H9 (cell line): ENCODE data around the gene SLC24A3. TPM values are rescaled to one million over a fixed set of nuclear protein-coding genes. Genes with fewer than 3 reads are reported as not detected.
A peak's percentile ranks its signal among the peaks of the same experiment; 100 is the strongest.

ENCODE experiments used
- DNase-seq: peaks from one replicate; pipeline ENCODE4 v3.0.0-alpha.2; 2017
- H2AFZ ChIP-seq: one replicate; pipeline ENCODE4 v1.6.1; 2013; ENCODE audit warnings: mild to moderate bottlenecking, low read length, control low read depth, moderate library complexity
- H2AK5ac ChIP-seq: 2 replicates; pipeline ENCODE4 v1.6.1; 2013; ENCODE audit warnings: low read length, control low read depth, mixed read lengths; ENCODE audit not compliant: insufficient read length
- H2BK120ac ChIP-seq: one replicate; pipeline ENCODE4 v1.6.1; 2013; ENCODE audit warnings: low read depth, mild to moderate bottlenecking, low read length, control low read depth, inconsistent platforms; ENCODE audit not compliant: poor library complexity, severe bottlenecking
- H2BK12ac ChIP-seq: 2 replicates; pipeline ENCODE4 v1.6.1; 2013; ENCODE audit warnings: low read length, control low read depth, mixed read lengths, low read depth; ENCODE audit not compliant: insufficient read length
- H2BK15ac ChIP-seq: 2 replicates; pipeline ENCODE4 v1.6.1; 2013; ENCODE audit warnings: low read depth, low read length, control low read depth
- H2BK20ac ChIP-seq: one replicate; pipeline ENCODE4 v1.6.1; 2013; ENCODE audit warnings: low read depth, mild to moderate bottlenecking, low read length, control low read depth, inconsistent platforms; ENCODE audit not compliant: poor library complexity, severe bottlenecking
- H2BK5ac ChIP-seq: 2 replicates; pipeline ENCODE4 v1.6.1; 2013; ENCODE audit warnings: low read length, control low read depth, mixed read lengths; ENCODE audit not compliant: insufficient read length
- H3K14ac ChIP-seq: 2 replicates; pipeline ENCODE4 v1.6.1; 2013; ENCODE audit warnings: low read length, control low read depth; ENCODE audit not compliant: insufficient read depth
- H3K18ac ChIP-seq: 2 replicates; pipeline ENCODE4 v1.6.1; 2013; ENCODE audit warnings: low read depth, mild to moderate bottlenecking, mixed read lengths, low read length, control low read depth; ENCODE audit not compliant: insufficient read length
- H3K23ac ChIP-seq: 2 replicates; pipeline ENCODE4 v1.6.1; 2013; ENCODE audit warnings: low read length, control low read depth, mixed read lengths, low read depth; ENCODE audit not compliant: insufficient read length
- H3K23me2 ChIP-seq: 2 replicates; pipeline ENCODE4 v1.6.1; 2013; ENCODE audit warnings: low read depth, mild to moderate bottlenecking, mixed read lengths, low read length, control low read depth; ENCODE audit not compliant: insufficient read length, poor library complexity, severe bottlenecking
- H3K27ac ChIP-seq: 2 replicates; pipeline ENCODE4 v1.5.1; 2013; ENCODE audit warnings: low read length, control low read depth, mixed read lengths, low read depth; ENCODE audit not compliant: insufficient read length
- H3K27me3 ChIP-seq: 2 replicates; pipeline ENCODE4 v1.6.1; 2013; ENCODE audit warnings: low read length, control low read depth, inconsistent platforms; ENCODE audit not compliant: insufficient read depth
- H3K4ac ChIP-seq: 2 replicates; pipeline ENCODE4 v1.6.1; 2013; ENCODE audit warnings: low read depth, mild to moderate bottlenecking, control low read depth, inconsistent platforms, low read length, moderate library complexity
- H3K4me1 ChIP-seq: 2 replicates; pipeline ENCODE4 v1.6.1; 2013; ENCODE audit warnings: low read length, control low read depth, inconsistent platforms; ENCODE audit not compliant: insufficient read depth
- H3K4me2 ChIP-seq: 2 replicates; pipeline ENCODE4 v1.6.1; 2013; ENCODE audit warnings: low read length, control low read depth, mixed read lengths; ENCODE audit not compliant: insufficient read length, insufficient read depth
- H3K56ac ChIP-seq: 2 replicates; pipeline ENCODE4 v1.6.1; 2013; ENCODE audit warnings: low read depth, mild to moderate bottlenecking, mixed read lengths, low read length, control low read depth; ENCODE audit not compliant: insufficient read length
- H3K79me1 ChIP-seq: 2 replicates; pipeline ENCODE4 v1.6.1; 2013; ENCODE audit warnings: low read depth, mild to moderate bottlenecking, moderate library complexity, low read length, control low read depth, inconsistent platforms; ENCODE audit not compliant: insufficient read depth, poor library complexity, severe bottlenecking
- H3K79me2 ChIP-seq: 2 replicates; pipeline ENCODE4 v1.6.1; 2013; ENCODE audit warnings: low read length, control low read depth, inconsistent platforms; ENCODE audit not compliant: insufficient read depth
- H3K9ac ChIP-seq: 2 replicates; pipeline ENCODE4 v1.6.1; 2013; ENCODE audit warnings: low read length, control low read depth, mixed read lengths; ENCODE audit not compliant: insufficient read length; ENCODE audit errors: extremely low read depth
- H3K9me3 ChIP-seq: one replicate; pipeline ENCODE4 v1.6.1; 2013; ENCODE audit warnings: low read depth, low read length, inconsistent platforms; ENCODE audit not compliant: control insufficient read depth
- H3T11ph ChIP-seq: one replicate; pipeline ENCODE4 v1.6.1; 2013; ENCODE audit warnings: mild to moderate bottlenecking, low read length, control low read depth, inconsistent platforms
- H4K20me1 ChIP-seq: one replicate; pipeline ENCODE4 v1.6.1; 2013; ENCODE audit not compliant: control insufficient read depth, insufficient read length, insufficient read depth
- H4K5ac ChIP-seq: 2 replicates; pipeline ENCODE4 v1.6.1; 2013; ENCODE audit warnings: low read depth, mild to moderate bottlenecking, mixed read lengths, low read length, control low read depth; ENCODE audit not compliant: insufficient read length
- H4K8ac ChIP-seq: replicated peaks from 2 replicates; pipeline ENCODE4 v1.6.1; 2013; ENCODE audit warnings: low read length, control low read depth, mixed read lengths, low read depth; ENCODE audit not compliant: insufficient read length
- H4K91ac ChIP-seq: 2 replicates; pipeline ENCODE4 v1.6.1; 2013; ENCODE audit warnings: low read depth, mild to moderate bottlenecking, moderate library complexity, mixed read lengths, low read length, control low read depth; ENCODE audit not compliant: insufficient read length
- H3K27ac Mint-ChIP-seq, 3 experiments: 2 replicates in 2 of 3; 3 replicates in 1 of 3; pipeline ENCODE4 v1.8.0; 2020 to 2021; ENCODE audit warnings: mixed read lengths in 3 of 3, mild to moderate bottlenecking in 1 of 3, moderate library complexity in 1 of 3
- H3K27me3 Mint-ChIP-seq: 2 replicates; pipeline ENCODE4 v1.8.0; 2021; ENCODE audit warnings: low read depth, mild to moderate bottlenecking, moderate library complexity, mixed read lengths
- H3K36me3 Mint-ChIP-seq, 3 experiments: 2 replicates in 2 of 3; 3 replicates in 1 of 3; pipeline ENCODE4 v1.8.0; 2020 to 2021; ENCODE audit warnings: low read depth in 3 of 3, mixed read lengths in 3 of 3; ENCODE audit not compliant: insufficient read depth in 1 of 3
- H3K4me1 Mint-ChIP-seq, 2 experiments: 2 replicates each; pipeline ENCODE4 v1.8.0; 2020; ENCODE audit warnings: mixed read lengths in 2 of 2
- H3K4me3 Mint-ChIP-seq, 2 experiments: 2 replicates in 1 of 2; 3 replicates in 1 of 2; pipeline ENCODE4 v1.8.0; 2020 to 2021; ENCODE audit warnings: mild to moderate bottlenecking in 2 of 2, mixed read lengths in 2 of 2, moderate library complexity in 1 of 2
- H3K9me3 Mint-ChIP-seq, 2 experiments: 2 replicates in 1 of 2; 3 replicates in 1 of 2; pipeline ENCODE4 v1.8.0; 2020; ENCODE audit warnings: mild to moderate bottlenecking in 2 of 2, mixed read lengths in 2 of 2, moderate library complexity in 1 of 2
- WGBS: extraction: QIAGEN DNeasy Blood & Tissue Kit; methylation state at CpG from one replicate; pipeline ENCODE4 v1.1.7; 2013; ENCODE audit warnings: missing lambda C conversion rate, low lambda C conversion rate, mixed read lengths; ENCODE audit not compliant: insufficient read length; ENCODE audit errors: extremely low coverage; 5-methylcytosine and 5-hydroxymethylcytosine counted together
- total RNA-seq: library from RNA; stranded (reverse); gene quantifications from 2 replicates; pipeline ENCODE4 v1.2.1, GENCODE V29; 2021
- TF ChIP-seq, protein P1 (sequence below): fragments of 200-600 bp; sonication (generic); conservative IDR thresholded peaks from 3 replicates; pipeline ENCODE4 v1.8.0; 2021; ENCODE audit warnings: antibody characterized with exemption, mild to moderate bottlenecking

Gene SLC24A3
- total RNA-seq, 1 experiment from 2014 or later = 0.83 TPM

DNA sequence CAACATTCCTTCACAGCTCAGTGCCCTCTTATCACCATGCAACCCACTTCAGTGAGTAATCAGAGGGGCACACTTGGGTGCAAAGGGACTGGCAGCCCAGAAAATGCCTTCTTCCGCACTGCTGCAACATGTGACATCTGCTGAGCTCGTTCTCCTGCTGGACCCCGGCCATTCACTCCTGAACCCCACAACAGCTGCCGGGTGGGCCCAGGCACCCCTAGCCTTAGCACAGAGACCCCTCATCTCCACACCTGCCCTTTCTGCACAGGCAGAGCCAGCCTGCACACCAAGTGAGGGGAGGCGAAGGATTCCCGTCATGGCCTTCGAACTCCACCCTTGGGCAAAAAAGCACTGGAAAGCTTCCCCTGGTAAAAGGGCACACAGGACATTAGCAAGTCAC lies 381.3 kb downstream of the SLC24A3 start:
- peaks cover 0 to 5% (median 0%) of the 10 kb centered on the region in 3 experiments; a peak in 3 of 7 replicates for H3K36me3 Mint-ChIP-seq
- no peak overlapping the region for H4K91ac ChIP-seq
- H2BK12ac ChIP-seq = no peak overlapping the region
- H3T11ph ChIP-seq = no peak overlapping the region
- no peak overlapping the region for H2BK5ac ChIP-seq
- H3K27me3 Mint-ChIP-seq = no peaks in the 10 kb centered on the region
- no peak overlapping the region for H3K4ac ChIP-seq
- H3K27me3 ChIP-seq = no peaks in the 10 kb centered on the region
- H4K20me1 ChIP-seq = no peaks in the 10 kb centered on the region
- no peak overlapping the region for H2AFZ ChIP-seq
- peak overlapping the region in 2 of 3 experiments; percentile 2 to 14; a peak in 2 of 7 replicates for H3K27ac Mint-ChIP-seq
- no peaks in the 10 kb centered on the region for H3K79me2 ChIP-seq
- H3K14ac ChIP-seq = no peak overlapping the region
- no peak overlapping the region for H3K4me3 Mint-ChIP-seq
- peaks cover 0 to 5% of the 10 kb centered on the region in 2 experiments; a peak in 2 of 5 replicates for H3K9me3 Mint-ChIP-seq
- H3K9me3 ChIP-seq = no peaks in the 10 kb centered on the region
- H3K18ac ChIP-seq = no peak overlapping the region
- no peak overlapping the region for H3K9ac ChIP-seq
- H3K27ac ChIP-seq = no peak overlapping the region
- no peak overlapping the region for H2BK120ac ChIP-seq
- no CpG with 5 or more reads among the region's 7 CpGs for WGBS
- peaks cover 18 to 20% of the 10 kb centered on the region in 2 experiments for H3K4me1 Mint-ChIP-seq
- H3K4me1 ChIP-seq = no peaks in the 10 kb centered on the region; the same call in 1 of the 2 replicates
- no peaks in the 10 kb centered on the region for H3K79me1 ChIP-seq
- no peak for DNase-seq
- no peak overlapping the region for H2BK15ac ChIP-seq
- H3K56ac ChIP-seq = no peak overlapping the region
- no peak overlapping the region for H4K5ac ChIP-seq
- no peak overlapping the region for H4K8ac ChIP-seq
- no peak overlapping the region for H2BK20ac ChIP-seq
- no peak overlapping the region for H3K23ac ChIP-seq
- TF ChIP-seq, protein P1, sequence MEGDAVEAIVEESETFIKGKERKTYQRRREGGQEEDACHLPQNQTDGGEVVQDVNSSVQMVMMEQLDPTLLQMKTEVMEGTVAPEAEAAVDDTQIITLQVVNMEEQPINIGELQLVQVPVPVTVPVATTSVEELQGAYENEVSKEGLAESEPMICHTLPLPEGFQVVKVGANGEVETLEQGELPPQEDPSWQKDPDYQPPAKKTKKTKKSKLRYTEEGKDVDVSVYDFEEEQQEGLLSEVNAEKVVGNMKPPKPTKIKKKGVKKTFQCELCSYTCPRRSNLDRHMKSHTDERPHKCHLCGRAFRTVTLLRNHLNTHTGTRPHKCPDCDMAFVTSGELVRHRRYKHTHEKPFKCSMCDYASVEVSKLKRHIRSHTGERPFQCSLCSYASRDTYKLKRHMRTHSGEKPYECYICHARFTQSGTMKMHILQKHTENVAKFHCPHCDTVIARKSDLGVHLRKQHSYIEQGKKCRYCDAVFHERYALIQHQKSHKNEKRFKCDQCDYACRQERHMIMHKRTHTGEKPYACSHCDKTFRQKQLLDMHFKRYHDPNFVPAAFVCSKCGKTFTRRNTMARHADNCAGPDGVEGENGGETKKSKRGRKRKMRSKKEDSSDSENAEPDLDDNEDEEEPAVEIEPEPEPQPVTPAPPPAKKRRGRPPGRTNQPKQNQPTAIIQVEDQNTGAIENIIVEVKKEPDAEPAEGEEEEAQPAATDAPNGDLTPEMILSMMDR = no peak
- no peaks in the 10 kb centered on the region for H3K23me2 ChIP-seq
- no peak overlapping the region for H3K4me2 ChIP-seq
- no peak overlapping the region for H2AK5ac ChIP-seq
